Fibroblast of lung (primary cell): ENCODE data around the gene LTC4S.

Experiments
- CTCF ChIP-seq, 2 donors: IDR thresholded peaks in 1 of 2; conservative IDR thresholded peaks in 1 of 2; 1 replicate in 1 of 2; 2 replicates in 1 of 2; pipeline ENCODE4 v1.5.1; 2011 to 2012; ENCODE audit warnings: low read length in 2 of 2, control low read depth in 1 of 2, inconsistent platforms in 1 of 2, low read depth in 1 of 2, mild to moderate bottlenecking in 1 of 2
- EZH2 ChIP-seq: IDR thresholded peaks from 2 replicates; pipeline ENCODE4 v1.5.1; 2012; ENCODE audit warnings: low read length, control low read depth, mild to moderate bottlenecking; ENCODE audit errors: missing control alignments

GRCh38 chr5:179840321-179840720 is 46.5 kb downstream of the LTC4S start:
- TF ChIP-seq CTCF (conservative IDR thresholded peaks at IDR 0.05 in 1 of 2, IDR thresholded peaks at IDR 0.05 in 1 of 2; ENCODE audit: low read depth in 1 of 2, low read length in 2 of 2): no peak
- TF ChIP-seq EZH2: no peak
